Gastroesophageal sphincter (tissue), 3 donors: ENCODE data around the gene RPLP2.

Experiments used
- CTCF ChIP-seq, 4 experiments: fragments of 200-600 bp in 2 of 4; fragments of 450-650 bp in 2 of 4; sonication (generic) in 1 of 4; IDR thresholded peaks; one replicate each; pipeline ENCODE4 v1.5.1; 2017 to 2019; ENCODE audit warnings: antibody characterized with exemption in 4 of 4, mild to moderate bottlenecking in 2 of 4, moderate library complexity in 2 of 4
- EP300 ChIP-seq: sonication (generic); formaldehyde crosslinking; IDR thresholded peaks from one replicate; pipeline ENCODE4 v1.6.1; 2017; ENCODE audit warnings: antibody characterized with exemption, mild to moderate bottlenecking
- POLR2A ChIP-seq, 2 donors: fragments of 450-650 bp; IDR thresholded peaks; one replicate each; pipeline ENCODE4 v1.6.1; 2017; ENCODE audit warnings: antibody characterized with exemption in 2 of 2, mild to moderate bottlenecking in 2 of 2, moderate library complexity in 1 of 2
- POLR2AphosphoS5 ChIP-seq: sonication (generic); formaldehyde crosslinking; IDR thresholded peaks from one replicate; pipeline ENCODE4 v1.6.1; 2017; ENCODE audit warnings: antibody characterized with exemption

GRCh38 chr11:763549-764321, 46.0 kb upstream of the RPLP2 start:
- TF ChIP-seq CTCF (IDR thresholded peaks at IDR 0.05), result no peak
- no peak for TF ChIP-seq POLR2AphosphoS5
- TF ChIP-seq EP300, result no peak
- TF ChIP-seq POLR2A (IDR thresholded peaks at IDR 0.05), result no peak
